NCI-H2227 treated with DMSO at 0.1 percent for 48 hours (cell line): ENCODE data around the gene LPIN1.

Experiments used
- DNase-seq: peaks from one replicate; lab custom pipeline; 2025; lab: John Stamatoyannopoulos, UW

The LPIN1 gene, protein sequence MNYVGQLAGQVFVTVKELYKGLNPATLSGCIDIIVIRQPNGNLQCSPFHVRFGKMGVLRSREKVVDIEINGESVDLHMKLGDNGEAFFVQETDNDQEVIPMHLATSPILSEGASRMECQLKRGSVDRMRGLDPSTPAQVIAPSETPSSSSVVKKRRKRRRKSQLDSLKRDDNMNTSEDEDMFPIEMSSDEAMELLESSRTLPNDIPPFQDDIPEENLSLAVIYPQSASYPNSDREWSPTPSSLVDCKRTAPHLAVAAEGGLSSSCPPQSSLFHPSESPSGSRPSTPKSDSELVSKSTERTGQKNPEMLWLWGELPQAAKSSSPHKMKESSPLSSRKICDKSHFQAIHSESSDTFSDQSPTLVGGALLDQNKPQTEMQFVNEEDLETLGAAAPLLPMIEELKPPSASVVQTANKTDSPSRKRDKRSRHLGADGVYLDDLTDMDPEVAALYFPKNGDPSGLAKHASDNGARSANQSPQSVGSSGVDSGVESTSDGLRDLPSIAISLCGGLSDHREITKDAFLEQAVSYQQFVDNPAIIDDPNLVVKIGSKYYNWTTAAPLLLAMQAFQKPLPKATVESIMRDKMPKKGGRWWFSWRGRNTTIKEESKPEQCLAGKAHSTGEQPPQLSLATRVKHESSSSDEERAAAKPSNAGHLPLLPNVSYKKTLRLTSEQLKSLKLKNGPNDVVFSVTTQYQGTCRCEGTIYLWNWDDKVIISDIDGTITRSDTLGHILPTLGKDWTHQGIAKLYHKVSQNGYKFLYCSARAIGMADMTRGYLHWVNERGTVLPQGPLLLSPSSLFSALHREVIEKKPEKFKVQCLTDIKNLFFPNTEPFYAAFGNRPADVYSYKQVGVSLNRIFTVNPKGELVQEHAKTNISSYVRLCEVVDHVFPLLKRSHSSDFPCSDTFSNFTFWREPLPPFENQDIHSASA

DNA sequence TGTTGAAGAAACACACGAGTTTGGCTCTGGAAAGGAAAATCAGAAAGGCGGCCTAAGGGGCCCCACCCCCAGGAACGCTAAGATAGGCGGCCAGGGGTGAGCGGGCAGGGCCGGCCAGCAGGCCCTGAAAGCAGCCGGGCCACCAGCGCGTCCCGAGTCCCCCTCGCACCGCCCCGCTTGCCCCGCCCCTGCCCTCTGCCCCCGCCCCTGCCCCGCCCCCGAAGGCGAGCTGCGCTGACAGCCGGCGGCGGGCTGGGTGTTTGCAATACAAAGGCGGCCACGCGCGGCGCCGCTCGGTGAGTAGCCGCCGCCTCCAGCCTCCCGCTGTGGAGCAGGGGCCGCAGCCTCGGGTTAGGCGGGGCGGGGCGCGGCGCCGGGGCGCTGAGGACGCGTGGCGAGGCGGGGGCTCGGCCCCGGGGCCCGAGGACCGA, at the start of gene LPIN1:
Gene LPIN1 (plus strand): TSS at position 257 of the 431 bp plus-strand sequence. CDS start 18,910 bp downstream, outside the sequence.
- peak; percentile 69 for DNase-seq

DNA sequence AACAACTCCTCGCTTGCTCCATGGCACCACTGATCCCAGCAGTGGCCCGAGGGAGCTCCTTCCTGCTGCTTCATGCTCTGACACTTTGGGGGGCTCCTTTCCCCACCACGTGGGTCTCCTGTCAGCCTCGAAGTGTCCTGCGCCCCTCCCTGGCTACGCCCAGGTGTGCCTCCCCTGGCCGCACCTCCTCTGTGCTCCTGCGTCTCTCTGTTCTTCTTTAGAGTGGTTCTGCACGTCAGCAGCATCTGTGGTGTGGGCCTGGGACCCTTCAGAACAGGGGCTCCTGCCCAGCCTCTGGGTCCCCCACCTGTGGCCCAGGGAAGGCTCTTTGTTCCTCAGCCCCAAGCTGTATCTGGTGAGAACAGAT, 49.7 kb upstream of the LPIN1 start:
- DNase-seq: no peak

DNA sequence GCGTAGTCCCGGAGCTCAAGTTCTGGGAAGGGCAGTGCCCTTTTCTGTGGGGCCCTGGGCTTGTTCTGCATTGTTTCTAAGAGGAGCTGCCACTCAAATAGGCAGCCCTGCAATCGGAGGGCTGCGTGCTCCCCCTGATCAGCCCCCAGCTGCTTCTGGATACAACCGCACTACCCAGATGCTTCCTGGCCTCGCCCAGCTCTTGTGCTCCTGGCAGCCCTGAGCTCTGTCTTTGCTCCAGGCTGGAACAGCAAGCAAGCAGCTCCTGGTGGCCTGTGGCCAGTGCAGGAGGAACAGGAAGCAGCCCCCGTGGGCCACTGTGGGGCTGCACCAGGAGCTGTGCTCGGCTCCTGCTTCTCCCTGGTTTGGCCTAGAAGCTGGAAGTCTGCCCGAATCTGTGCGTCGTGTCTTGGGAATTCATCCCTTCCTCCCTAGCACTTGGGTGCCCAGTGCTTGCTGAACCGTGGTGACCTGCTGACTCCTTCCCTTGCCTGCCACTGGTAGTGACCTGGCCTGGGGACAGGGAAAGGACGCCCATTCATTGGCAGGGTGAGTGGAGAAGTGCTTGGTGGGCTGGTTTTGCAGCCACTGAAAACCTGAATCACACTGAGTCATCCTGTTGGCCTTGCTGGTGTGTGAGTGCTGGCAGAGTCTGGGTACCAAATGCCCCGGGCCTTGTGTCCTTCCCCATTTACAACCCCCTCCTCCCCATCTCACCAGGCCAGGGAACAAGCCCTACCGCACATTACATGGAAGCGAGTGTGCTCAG, 49.1 kb upstream of the LPIN1 start:
- no peak for DNase-seq

DNA sequence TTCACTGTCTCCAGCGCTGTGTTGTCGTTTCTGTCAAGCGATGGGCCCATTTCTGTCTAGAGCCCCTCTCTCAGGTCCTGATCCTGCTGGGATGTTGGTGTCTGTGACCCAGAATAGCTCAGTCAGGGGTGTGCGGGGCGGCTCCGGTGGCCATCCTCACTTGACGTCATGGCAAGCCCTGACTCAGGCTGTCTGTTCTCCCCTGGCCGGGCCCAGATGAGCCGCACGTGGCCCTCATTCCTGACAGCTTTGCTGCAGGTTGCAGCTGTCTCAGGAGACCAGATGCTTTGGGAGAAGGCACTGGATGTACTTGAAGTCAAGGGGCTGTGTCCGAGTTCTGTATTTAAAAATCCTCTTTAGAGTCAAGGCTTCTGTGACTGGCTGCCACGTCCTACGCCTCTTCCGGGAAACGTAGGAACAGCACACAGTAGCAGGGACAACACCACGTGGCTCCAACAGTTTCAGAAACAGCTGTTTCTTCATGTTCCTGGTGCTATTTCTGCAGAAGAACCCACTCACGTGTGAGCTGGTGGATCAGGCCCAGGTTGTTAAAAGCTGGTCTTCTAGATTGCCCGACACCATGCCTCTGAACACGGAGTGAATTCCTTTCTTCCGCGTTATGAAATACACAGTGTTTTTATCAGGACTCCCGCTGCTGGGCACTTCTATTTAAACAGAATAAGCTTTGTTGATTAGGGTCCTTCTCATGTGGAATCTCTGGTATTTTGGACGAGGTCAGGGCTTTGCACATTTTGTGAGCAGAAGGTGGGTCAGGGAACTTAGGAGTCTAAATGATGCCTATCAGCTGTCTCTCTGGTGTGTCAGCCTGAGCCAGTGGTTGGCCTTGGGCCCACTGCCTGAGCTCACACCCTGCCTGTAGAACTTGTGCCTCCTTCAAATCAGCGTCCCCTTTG, 48.2 kb upstream of the LPIN1 start:
- no peak for DNase-seq

DNA sequence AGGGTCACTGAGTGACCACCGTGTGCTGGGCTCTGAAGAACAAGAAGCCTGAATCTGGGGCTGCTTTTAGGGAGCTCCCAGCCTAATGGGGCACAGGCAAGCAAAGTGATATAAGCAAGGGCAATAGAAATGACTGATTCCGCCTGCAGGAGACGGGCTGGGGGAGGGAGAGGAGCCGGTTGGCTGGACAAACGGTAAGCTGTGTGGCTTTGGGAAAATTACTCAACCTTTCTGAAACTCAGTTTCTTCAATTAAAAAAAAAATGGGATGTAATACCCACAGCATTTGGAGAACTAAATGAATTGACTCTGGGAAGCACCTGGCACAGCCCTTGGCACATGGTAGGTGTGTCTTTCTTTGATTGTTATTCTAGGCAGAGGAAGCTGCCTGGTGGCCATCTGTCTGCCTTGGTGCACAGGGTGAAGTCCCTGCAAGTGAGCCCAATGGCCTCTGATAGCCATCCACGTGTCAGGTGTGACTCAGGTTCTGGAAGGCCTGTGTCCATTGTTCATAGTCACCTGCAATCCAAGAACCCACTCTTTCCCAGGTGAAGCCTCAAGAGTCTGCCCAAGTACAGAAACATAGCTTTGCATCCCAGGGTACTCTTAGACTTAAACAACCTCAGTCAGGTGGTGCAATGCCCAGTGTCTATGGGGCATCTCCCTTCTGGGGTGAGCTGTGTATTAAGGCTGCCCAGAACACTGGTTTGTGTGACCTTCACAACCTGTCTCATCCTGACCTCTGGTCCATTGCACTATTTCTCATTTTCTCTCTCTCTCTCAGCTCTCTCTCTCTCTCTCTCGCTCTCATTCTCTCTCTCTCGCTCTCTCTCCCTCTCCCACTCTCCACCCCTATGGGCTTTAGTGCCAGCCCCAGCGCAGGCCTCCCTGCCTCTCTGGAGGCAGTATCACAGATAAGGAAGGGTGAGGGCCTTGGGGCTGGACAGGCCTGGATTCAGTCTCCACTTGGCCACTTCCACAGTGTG, 46.5 kb upstream of the LPIN1 start:
- DNase-seq: no peak

DNA sequence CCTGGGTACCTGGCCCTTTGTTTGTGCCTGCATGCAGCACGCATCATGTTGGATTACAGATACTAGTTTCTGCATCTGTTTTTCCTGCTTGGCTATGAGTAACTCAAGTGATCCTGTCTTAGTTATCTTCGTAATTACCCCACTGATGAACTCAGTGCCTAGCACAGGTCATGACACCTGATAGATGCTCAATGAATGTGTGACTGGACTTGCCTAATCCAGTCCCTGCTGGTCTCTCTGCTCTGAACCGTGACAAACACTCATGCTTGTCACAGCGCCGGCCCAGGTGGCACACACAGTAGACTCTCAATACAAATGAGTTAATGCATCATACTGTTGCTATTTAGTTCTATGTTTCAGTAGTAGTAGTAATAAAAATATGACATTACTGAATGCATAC, 45.2 kb upstream of the LPIN1 start:
- DNase-seq: no peak

DNA sequence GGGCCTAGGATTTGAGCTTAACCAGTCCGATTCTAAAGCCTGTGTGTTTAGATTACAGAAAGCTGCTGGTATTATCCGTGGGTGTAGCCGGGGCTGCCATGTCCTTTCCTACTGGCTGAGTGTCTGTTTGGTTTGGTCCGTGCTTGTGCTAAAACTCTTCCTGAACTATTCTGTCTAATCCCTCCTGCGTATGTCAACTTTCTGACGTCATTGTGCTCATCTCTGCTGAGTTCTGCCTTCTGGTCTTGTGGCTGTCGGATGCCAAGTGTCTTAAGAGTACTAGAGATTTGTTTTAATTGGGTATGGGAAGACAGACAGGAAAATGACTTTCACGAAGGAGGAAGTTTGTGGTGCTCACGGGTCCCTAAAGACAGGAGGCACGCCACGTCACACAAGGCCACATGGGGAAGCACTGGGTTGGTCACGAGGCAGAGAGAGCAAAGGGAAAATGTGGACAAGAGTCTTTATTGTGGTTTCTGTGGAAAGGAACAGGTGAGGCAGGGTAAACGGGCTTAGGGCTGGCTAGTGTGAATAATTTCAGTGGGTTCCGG, 44.6 kb upstream of the LPIN1 start:
- DNase-seq: no peak

DNA sequence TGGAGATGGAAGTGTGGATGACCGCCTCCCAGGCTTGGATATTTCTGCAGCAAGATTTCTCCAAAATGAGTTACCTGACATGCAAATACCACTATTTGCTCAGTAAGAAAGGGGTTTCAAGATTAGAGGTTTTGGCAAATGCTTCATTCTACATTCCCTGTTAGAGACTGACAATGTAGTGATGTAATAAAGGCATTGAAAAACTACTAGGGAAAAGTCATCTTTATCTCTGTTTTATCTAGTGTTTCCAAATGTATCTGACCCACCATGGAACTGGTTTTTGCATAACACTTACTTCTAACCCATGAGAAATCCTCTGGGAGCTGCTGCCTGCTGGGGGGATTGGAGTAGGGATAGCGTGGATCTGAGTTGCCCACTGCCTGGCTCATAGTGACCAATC, 43.5 kb upstream of the LPIN1 start:
- DNase-seq: no peak

DNA sequence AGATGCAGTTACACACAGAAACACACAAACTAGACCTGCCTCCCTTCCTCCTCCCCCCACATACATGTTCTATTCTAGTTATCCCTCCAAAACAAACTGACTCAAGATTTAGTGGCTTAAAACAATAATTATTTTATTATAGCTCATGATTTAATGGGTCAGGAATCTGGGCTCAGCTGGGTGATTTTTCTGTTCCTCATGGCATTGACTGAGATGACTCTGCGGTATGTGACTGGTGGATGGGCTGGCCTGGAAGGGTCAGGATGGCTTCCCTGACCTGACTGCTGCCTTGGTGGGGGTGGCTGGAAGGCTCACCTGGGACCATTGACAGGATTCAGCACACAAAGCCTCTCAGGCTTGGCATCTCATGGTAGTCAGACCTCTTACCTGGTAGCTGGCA, 42.7 kb upstream of the LPIN1 start:
- DNase-seq: no peak

DNA sequence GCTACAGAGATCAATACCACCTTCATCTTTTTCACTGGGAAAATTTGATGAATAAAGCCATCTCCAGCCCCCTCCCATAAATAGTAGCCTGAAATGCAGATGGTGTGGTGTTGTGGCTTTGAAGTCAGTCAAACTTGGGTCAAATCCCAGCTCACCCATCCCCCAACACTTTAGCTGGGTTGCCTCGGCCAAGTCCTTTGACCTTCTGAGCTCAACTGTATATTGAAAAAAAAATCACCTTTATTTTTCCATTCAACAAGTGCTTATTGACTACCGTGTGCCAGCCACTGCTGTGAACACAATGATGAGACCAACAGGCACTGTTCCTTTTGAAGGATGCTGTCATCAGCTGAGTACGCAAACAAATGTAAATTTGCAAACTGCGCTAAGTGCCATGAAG, 41.4 kb upstream of the LPIN1 start:
- no peak for DNase-seq

DNA sequence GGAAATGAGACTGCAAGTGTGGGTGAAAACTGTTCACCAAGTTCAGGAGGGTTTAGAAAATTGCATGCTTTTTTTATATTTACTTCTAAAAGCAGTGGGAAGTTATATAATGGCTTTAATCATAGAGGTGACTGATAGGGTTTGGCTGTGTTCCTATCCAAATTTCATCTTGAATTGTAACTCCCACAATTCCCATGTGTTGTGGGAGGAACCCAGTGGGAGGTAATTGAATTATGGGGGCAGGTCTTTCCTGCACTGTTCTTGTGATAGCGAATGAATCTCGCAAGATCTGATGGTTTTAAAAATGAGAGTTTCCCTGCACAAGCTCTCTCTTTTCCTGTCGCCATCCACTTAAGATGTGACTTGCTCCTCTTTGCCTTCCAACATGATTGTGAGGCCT, 40.7 kb upstream of the LPIN1 start:
- no peak for DNase-seq

DNA sequence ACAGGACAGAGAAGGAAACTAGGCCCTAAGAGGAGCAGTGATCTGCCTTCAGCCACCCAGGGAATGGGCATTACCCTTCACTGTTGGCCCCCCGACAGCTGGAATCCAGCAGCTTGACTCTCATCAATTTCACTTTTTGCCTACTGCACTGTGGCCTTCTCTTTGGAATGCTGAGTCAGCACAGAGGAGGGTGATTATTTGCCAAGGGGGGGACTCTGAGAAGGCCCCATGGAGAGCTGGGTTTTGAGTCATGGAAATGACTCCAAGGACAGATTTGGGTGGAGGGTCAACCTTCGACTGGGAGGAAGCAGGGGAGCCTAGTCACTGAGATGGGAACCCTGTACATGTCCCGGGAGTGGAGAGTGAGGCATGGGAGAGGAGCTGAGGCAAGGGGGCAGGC, 38.3 kb upstream of the LPIN1 start:
- DNase-seq: no peak

DNA sequence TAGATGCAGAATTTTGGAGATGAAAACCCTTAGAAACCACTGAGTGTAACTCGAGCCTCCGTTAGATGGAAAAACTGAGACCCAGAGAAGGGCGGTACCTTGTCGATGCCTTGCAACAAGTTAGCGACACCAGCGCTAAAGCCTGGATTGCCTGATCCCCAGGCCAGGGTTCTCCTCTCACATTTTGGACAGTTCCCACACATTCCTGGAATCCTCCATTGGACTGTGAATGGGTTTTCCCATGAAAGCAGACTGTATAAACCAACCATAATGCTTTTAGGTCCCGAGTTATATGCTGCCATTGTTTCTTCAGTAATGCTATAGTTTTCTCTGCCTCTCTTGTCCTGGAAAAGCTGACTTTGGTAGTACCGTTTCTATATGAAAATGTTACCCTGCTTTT, 37.1 kb upstream of the LPIN1 start:
- DNase-seq: no peak

DNA sequence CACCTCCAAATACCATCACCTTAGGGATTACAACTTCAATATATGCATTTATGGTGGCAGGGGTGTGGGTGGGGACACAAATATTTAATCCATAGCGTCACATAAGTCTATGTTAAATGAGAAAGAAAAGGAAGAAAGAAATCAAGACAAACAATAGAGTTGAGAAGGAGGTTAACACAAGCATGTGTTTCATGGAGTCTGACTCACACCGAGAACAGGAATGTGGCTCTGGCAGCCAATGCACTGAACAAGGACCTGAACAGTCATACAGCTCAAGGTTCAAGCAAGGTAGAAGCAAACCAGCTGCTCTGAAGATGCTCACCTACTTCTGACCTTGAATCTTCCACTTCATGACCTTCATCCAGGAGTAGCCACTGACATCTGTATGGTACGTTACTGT, 36.2 kb upstream of the LPIN1 start:
- DNase-seq: no peak

DNA sequence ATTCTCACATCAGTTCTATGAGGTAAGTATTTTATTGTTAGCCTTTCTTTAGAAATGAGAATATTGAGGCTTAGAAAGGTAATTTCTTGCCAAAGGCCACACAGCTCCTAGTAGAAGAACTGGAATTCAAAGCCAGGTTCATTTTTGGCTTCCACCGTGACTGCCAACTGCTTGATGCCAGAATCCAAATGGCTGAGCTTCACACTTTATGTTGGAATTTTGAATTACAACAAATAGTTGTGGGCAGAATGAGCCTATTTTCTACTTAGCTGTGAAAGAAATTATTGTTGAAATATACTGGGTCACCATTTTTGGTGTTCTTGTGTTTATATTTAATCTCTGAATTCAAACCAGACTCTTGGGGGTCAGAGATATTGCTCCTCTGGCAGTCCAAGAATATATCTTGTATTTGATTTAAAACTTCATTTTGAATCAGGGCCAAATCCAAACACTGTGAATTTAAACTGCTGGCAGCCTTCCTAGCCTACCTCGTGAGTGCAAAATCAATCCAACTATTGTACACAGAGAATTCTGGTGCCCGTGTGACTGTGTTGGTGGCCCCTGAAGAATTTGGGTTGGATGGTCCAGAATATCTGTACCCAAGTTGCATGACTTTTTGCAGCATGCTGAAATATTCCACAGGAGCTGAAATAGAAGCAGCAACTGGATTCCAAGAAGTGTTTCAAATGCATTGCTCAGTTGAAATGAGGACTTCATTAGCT, 35.6 kb upstream of the LPIN1 start:
- no peak for DNase-seq

DNA sequence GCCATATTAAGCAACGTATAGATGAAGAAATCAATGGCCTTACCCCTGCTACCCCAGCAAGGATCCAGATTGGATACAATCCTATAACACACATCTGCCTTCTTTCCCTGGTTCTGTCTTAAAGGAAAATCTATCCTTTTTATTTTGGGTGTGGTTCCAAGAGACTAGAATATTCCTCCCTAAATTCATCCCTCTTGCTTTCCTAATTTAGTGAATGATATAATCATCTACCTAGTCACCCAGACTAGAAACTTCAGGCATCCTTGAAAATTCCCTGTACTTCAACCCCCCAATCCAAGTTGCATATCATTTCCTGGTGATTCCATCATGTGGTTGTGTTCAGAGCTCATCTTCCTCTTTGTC, 35.1 kb upstream of the LPIN1 start:
- DNase-seq: no peak

DNA sequence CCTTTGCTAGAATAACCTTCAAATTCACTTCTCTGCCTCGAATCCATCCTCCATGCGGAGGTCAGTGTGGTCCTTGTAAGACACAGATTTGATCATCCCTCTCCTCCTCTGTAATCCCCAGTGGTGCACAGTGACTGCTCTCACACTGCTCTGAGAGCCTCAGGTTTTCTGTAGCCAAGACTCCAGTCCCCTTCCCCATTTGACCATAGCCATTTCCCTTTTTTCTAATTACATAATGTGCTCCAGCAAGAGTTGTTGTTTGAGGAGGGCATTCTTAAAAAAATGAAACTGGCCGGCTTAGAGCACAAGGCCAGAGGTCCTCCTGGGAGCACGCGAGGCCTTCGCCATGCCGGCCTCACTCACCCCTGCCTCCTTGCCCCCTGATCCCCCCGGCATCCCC, 34.7 kb upstream of the LPIN1 start:
- DNase-seq: no peak

DNA sequence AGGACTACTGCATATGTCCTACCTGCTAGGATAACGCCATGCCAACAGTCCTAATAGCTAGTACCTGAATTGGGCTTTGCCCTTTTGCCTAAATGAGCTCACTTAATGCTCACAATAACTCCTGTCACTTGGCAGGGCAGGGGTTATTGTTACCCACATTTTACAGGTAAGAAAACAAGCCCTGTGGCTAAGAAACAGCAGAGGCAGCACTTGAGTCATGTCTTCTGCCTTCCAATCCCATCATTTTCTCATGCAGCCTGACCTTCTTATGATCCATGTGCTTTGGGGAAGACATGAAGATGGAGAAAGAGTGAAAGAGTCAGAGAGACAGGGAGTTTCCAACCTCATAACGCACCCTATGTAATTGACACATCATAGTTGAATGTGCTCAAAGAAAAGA, 33.6 kb upstream of the LPIN1 start:
- no peak for DNase-seq

DNA sequence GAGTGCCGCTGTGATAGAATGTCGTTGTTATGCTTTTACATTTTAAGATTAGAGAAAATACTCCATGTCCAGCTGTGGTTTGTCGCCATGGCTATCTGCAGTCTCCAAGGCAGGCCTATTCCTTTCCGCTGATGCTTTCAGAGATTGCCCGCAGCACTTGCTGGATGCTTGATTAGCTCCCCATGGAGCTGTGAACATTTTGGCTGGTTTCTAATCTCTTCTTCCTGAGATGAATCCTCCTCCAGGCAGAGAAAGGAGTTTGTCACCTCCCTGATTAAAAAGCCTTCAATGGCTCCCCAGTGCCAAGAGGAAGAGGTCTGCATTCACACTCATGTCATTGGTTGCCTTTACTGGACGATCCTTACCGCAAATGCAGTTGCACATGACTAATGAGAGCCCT, 32.6 kb upstream of the LPIN1 start:
- no peak for DNase-seq
